22Rv1 (cell line): Measurements from ENCODE around the gene TSPAN9.

Experiments used
- CTCF ChIP-seq: fragments of 450-650 bp; IDR thresholded peaks from 2 replicates; pipeline ENCODE4 v1.5.1; 2017; ENCODE audit warnings: mild to moderate bottlenecking
- ZFX ChIP-seq: fragments of 450-650 bp; IDR thresholded peaks from 2 replicates; pipeline ENCODE4 v1.6.1; 2017; ENCODE audit warnings: antibody characterized with exemption, borderline replicate concordance

DNA sequence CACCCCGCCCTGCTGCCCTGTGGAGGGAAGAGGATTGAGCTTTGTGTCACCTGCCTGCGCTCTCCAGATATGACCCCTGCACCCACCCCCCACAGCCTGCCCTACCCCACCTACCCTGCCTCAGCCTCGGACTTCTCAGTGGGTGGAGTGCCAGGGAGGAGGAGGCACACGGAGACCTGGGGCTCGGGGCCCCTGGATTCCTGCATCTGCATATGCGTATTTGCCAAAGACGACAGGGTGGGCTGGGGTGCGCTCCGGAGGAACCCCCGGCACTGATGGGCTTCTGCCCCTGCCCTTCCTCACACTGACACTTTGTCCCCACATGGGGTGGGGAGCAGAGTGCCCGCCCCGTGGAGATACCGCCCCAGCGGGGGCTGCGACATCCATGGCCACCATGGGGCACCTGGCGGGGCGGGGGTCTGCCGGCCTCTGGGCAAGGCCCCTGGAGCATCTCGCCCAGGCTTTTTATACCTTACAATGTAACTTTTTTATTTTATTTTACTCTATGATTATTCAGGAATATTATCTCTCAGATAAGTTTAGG is 206.0 kb downstream of the TSPAN9 start:
- TF ChIP-seq CTCF, result no peak
- TF ChIP-seq ZFX, result no peak
